Stomach (tissue), 4 donors: Measurements from ENCODE around the gene L3MBTL3.

Source experiments
- EP300 ChIP-seq: sonication (generic); formaldehyde crosslinking; IDR thresholded peaks from one replicate; pipeline ENCODE4 v1.6.1; 2017; ENCODE audit warnings: antibody characterized with exemption
- POLR2A ChIP-seq, 4 donors: fragments of 450-650 bp; IDR thresholded peaks; one replicate each; pipeline ENCODE4 v1.6.1; 2016; ENCODE audit warnings: antibody characterized with exemption in 4 of 4, control low read depth in 2 of 4, mild to moderate bottlenecking in 1 of 4, moderate library complexity in 1 of 4
- TF ChIP-seq, protein P1 (sequence below), 7 experiments: fragments of 450-650 bp in 4 of 7; fragments of 200-600 bp in 3 of 7; sonication (generic) in 3 of 7; IDR thresholded peaks; one replicate each; pipeline ENCODE4 v1.5.1; 2016 to 2019; ENCODE audit warnings: antibody characterized with exemption in 7 of 7, control low read depth in 2 of 7, mild to moderate bottlenecking in 1 of 7

DNA sequence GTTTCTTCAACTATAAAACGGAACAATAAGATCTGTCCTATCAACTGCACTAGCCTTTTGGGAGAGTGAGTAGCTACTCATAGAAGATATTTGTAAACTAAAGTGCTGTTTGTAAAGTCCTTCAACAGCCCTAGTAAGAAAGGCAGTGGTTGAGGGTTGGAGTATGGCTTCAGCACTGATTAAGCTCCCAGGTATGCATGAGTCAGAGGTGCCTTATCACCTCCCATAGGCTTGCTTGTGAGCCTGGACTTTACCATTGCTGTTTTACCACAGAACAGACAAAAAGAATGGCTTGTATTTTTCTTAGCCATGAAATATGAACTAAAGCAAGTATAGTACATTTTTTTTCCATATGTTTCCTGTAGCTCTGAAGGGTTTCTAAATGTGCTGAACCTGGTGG is 160.3 kb downstream of the L3MBTL3 start:
- TF ChIP-seq, protein P1, sequence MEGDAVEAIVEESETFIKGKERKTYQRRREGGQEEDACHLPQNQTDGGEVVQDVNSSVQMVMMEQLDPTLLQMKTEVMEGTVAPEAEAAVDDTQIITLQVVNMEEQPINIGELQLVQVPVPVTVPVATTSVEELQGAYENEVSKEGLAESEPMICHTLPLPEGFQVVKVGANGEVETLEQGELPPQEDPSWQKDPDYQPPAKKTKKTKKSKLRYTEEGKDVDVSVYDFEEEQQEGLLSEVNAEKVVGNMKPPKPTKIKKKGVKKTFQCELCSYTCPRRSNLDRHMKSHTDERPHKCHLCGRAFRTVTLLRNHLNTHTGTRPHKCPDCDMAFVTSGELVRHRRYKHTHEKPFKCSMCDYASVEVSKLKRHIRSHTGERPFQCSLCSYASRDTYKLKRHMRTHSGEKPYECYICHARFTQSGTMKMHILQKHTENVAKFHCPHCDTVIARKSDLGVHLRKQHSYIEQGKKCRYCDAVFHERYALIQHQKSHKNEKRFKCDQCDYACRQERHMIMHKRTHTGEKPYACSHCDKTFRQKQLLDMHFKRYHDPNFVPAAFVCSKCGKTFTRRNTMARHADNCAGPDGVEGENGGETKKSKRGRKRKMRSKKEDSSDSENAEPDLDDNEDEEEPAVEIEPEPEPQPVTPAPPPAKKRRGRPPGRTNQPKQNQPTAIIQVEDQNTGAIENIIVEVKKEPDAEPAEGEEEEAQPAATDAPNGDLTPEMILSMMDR (IDR thresholded peaks at IDR 0.05) = no peak
- no peak for TF ChIP-seq EP300
- TF ChIP-seq POLR2A (IDR thresholded peaks at IDR 0.05) = no peak
